Activated T-helper 17 cell treated with anti-CD3 and anti-CD28 coated beads, Interleukin-2, amount 50 U/mL, for 72 hours (primary cell): ENCODE data around the gene PYDC2. TPM values are rescaled to one million over a fixed set of nuclear protein-coding genes. Genes with fewer than 3 reads are reported as not detected.

Experiments used
- ATAC-seq: fragments of 150-1000 bp; cut with Tn5 transposase; replicated peaks from 2 replicates; pipeline ENCODE4 v1.10.0; 2021; ENCODE audit warnings: mild to moderate bottlenecking, moderate library complexity
- H3K27ac Mint-ChIP-seq: one replicate; pipeline ENCODE4 v1.8.0; 2022; ENCODE audit warnings: mixed read lengths
- H3K27me3 Mint-ChIP-seq: one replicate; pipeline ENCODE4 v1.8.0; 2022; ENCODE audit warnings: mixed read lengths
- H3K36me3 Mint-ChIP-seq: one replicate; pipeline ENCODE4 v1.8.0; 2022; ENCODE audit warnings: low read depth, mild to moderate bottlenecking, mixed read lengths
- H3K4me1 Mint-ChIP-seq: one replicate; pipeline ENCODE4 v1.8.0; 2022; ENCODE audit warnings: mixed read lengths
- H3K4me3 Mint-ChIP-seq: one replicate; pipeline ENCODE4 v1.8.0; 2022; ENCODE audit warnings: mild to moderate bottlenecking, mixed read lengths
- H3K9me3 Mint-ChIP-seq: one replicate; pipeline ENCODE4 v1.8.0; 2022; ENCODE audit warnings: mixed read lengths
- total RNA-seq, 2 donors: library from RNA; stranded (reverse); gene quantifications; one replicate each; pipeline ENCODE4 v1.2.3, GENCODE V29; 2022

PYDC2 gene
- total RNA-seq, 2 donors from 2014 or later = not detected

DNA sequence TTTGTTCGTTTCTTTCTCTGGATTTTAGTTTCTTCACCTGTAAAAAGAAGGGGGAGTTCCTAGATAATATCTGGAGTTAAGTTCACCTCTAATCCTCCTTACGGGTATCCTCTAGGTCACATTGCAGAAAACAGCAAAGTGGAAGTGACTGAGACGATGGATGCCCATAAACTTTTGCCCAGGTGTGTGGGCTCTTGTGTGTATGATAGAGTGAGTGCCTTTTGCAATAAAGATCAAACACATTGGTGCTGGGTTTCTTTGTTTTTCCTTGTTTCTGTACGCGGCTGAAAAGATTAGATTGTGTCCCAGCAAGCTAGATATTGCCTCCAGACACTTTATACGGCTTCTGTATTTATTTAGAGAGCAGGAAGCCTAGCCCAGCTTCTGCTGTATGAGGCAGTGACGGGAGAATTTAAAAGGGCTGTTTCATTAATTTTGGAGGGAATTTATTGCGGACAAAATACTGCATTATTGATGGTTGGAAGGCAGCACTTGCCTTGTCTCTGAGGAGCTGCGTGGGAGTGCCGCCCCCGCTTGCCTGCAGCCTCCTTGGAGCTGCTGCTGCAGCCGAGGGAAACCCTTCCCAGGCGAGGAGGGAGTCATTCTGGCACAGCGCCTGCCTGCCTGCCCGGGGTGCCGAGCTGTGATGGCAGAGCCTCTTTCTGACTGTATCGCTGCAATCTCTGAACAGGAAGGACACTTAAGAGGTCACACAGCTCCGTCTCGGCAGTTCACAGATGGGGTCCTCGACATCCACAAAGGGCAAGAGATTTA, 38.5 kb downstream of the PYDC2 start:
- H3K27me3 Mint-ChIP-seq = no peaks in the 10 kb centered on the region
- no peak overlapping the region for H3K27ac Mint-ChIP-seq
- no peaks in the 10 kb centered on the region for H3K36me3 Mint-ChIP-seq
- no peaks in the 10 kb centered on the region for H3K9me3 Mint-ChIP-seq
- no peak overlapping the region for H3K4me3 Mint-ChIP-seq
- H3K4me1 Mint-ChIP-seq = no peaks in the 10 kb centered on the region
- ATAC-seq = no peak

DNA sequence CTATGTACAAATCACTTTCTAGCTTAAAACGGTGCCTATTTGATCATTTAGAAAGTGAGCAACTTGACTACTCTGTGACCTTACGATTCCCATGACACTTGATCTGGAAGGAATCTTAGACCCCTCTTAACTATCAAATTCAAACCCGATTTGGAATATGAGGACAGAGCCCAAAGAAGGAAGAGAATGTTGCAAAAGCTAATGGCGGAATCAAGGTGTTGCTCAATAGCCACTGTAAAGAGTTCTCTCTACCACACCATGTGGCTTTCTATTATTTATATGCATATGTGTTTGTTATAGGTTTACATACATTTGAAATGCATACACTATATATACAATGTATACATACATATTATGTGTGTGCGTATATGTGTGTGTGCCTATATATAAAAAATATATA, 39.9 kb downstream of the PYDC2 start:
- Mint-ChIP-seq H3K9me3 (no peaks in the 10 kb centered on the region), H3K27ac (no peak overlapping the region), H3K4me1 (no peaks in the 10 kb centered on the region), H3K36me3 (no peaks in the 10 kb centered on the region), H3K4me3 (no peak overlapping the region), H3K27me3 (no peaks in the 10 kb centered on the region)
- no peak for ATAC-seq

DNA sequence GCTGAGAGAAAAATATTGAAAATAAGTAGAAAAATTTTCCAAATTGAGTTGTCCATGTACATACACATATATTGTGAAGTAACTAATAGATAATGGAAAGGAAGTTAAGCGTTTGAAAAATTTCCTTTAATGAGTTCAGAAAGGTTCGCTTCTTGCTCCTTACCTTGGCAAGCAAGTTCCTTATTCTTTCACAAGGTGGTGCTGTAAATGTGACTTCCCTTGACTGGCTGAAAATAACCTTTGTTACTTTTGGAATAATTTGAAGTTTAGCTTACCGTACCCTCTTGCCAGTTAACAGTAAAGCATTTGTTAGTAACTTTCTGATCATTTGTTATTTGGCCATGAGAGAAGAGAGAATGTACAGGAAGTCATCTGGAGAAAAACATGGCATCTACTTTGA, 41.6 kb downstream of the PYDC2 start:
- H3K4me1 Mint-ChIP-seq = no peaks in the 10 kb centered on the region
- H3K36me3 Mint-ChIP-seq = no peaks in the 10 kb centered on the region
- H3K4me3 Mint-ChIP-seq = no peak overlapping the region
- no peaks in the 10 kb centered on the region for H3K9me3 Mint-ChIP-seq
- no peak for ATAC-seq
- no peaks in the 10 kb centered on the region for H3K27me3 Mint-ChIP-seq
- H3K27ac Mint-ChIP-seq = no peak overlapping the region

DNA sequence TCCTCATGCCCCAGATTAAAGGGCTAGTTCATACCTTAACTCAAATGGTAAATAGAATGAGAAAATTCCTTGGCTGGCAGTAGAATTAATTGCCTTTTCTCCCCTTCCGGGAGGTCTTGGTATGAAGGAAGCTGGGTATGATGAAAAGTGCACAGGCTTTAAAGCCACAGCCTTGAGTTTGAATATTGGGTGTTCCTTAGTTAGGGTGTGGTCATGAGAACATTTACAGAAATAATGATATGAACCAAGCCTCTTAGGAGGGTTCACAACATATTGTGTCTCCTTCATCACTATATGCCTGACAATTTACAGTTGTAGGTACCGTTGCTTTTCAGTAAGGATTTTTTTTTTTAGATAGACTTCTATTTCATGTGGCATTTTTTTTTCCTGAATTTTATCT, 48.1 kb downstream of the PYDC2 start:
- Mint-ChIP-seq H3K36me3 (no peaks in the 10 kb centered on the region), H3K4me3 (no peak overlapping the region), H3K27ac (no peak overlapping the region), H3K9me3 (peaks cover 6% of the 10 kb centered on the region), H3K4me1 (no peaks in the 10 kb centered on the region), H3K27me3 (no peaks in the 10 kb centered on the region)
- ATAC-seq = no peak

Other genes with a start within 250 kb of the PYDC2 start
- gene CCDC50, start 131.8 kb upstream of the PYDC2 start, total RNA-seq = 10 to 100 TPM; 12.6 to 14.6 TPM
- gene UTS2B, start 130.6 kb upstream of the PYDC2 start, total RNA-seq = not detected